Erythroblast (primary cell): ENCODE data around the gene RBBP4.

ENCODE experiments used
- DNase-seq, 2 experiments: peaks; one replicate each; lab custom pipeline; 2025; lab: John Stamatoyannopoulos, UW
- GATA1 ChIP-seq: IDR thresholded peaks from 2 replicates; pipeline ENCODE4 v1.6.1; 2011; ENCODE audit warnings: low read depth, mild to moderate bottlenecking, control low read depth, low read length, moderate library complexity
- POLR2A ChIP-seq: IDR thresholded peaks from 2 replicates; pipeline ENCODE4 v1.6.1; 2011; ENCODE audit warnings: mild to moderate bottlenecking, low read length

The RBBP4 gene

GRCh38 chr1:32713081-32713480 lies 62.1 kb downstream of the RBBP4 start:
- TF ChIP-seq POLR2A (no peak), GATA1 (no peak)
- DNase-seq: no peak

GRCh38 chr1:32714277-32714676 lies 63.3 kb downstream of the RBBP4 start:
- TF ChIP-seq POLR2A (no peak), GATA1 (no peak)
- DNase-seq: no peak

- TF ChIP-seq POLR2A: no peak
- no peak for TF ChIP-seq GATA1
- no peak for DNase-seq
Observed at GRCh38 chr1:32715901-32716311, 64.9 kb downstream of the RBBP4 start.

GRCh38 chr1:32716312-32717148 lies 65.5 kb downstream of the RBBP4 start:
- DNase-seq: peak; percentile 58 to 62

GRCh38 chr1:32717503-32717902 lies 66.5 kb downstream of the RBBP4 start:
- no peak for DNase-seq
- TF ChIP-seq GATA1 (no peak), POLR2A (no peak)

More at GRCh38 chr1:32716312-32717148, 65.5 kb downstream of the RBBP4 start:
- TF ChIP-seq GATA1 (no peak), POLR2A (peak; percentile 37)

GRCh38 chr1:32718036-32718435 lies 67.0 kb downstream of the RBBP4 start:
- no peak for DNase-seq
- no peak for TF ChIP-seq POLR2A

GRCh38 chr1:32718527-32718926 lies 67.5 kb downstream of the RBBP4 start:
- no peak for DNase-seq
- no peak for TF ChIP-seq POLR2A
- no peak for TF ChIP-seq GATA1

- no peak for DNase-seq
Observed at GRCh38 chr1:32719681-32720275, 68.8 kb downstream of the RBBP4 start.

GRCh38 chr1:32724678-32725614 lies 73.9 kb downstream of the RBBP4 start:
- peak; percentile 95 for DNase-seq
- TF ChIP-seq POLR2A: peak; percentile 62
- TF ChIP-seq GATA1: no peak

More at GRCh38 chr1:32719681-32720275, 68.8 kb downstream of the RBBP4 start:
- TF ChIP-seq GATA1: no peak
- no peak for TF ChIP-seq POLR2A

GRCh38 chr1:32725615-32725982 lies 74.6 kb downstream of the RBBP4 start:
- no peak for DNase-seq
- TF ChIP-seq POLR2A: no peak
- no peak for TF ChIP-seq GATA1

- no peak for DNase-seq
- TF ChIP-seq GATA1 (no peak), POLR2A (no peak)
Observed at GRCh38 chr1:32727876-32728275, 76.9 kb downstream of the RBBP4 start.

- DNase-seq: no peak
- TF ChIP-seq POLR2A (no peak), GATA1 (no peak)
Observed at GRCh38 chr1:32728413-32729077, 77.5 kb downstream of the RBBP4 start.
